HCT116 (cell line): ENCODE data around the gene POLR1A. TPM values are rescaled to one million over a fixed set of nuclear protein-coding genes. Genes with fewer than 3 reads are reported as not detected.

Source experiments
- ATAC-seq: fragments of 200-7000 bp; cut with Tn5 transposase; 2 replicates; pipeline ENCODE4 v1.9.1; 2020; ENCODE audit warnings: mild to moderate bottlenecking, moderate library complexity
- BruUV-seq: library from RNA; stranded (reverse); fragments of 400-500 nt; replicated peaks from 2 replicates; lab custom pipeline; 2021; lab: Mats Ljungman, UMichigan
- CTCF ChIA-PET: fragments of 300-600 bp; sonication (Branson Sonifier 250); formaldehyde crosslinking; loops from one replicate; lab custom pipeline; 2021; ENCODE audit warnings: antibody characterized with exemption; lab: Charles Lee
- POLR2A ChIA-PET: fragments of 300-600, 350-600 bp; sonication (Branson Sonifier 250); formaldehyde crosslinking; loops from one replicate; lab custom pipeline; 2021; ENCODE audit warnings: antibody characterized with exemption; lab: Charles Lee
- RAD21 ChIA-PET, 2 experiments: fragments of 300-600 bp; sonication (Branson Sonifier 250); formaldehyde crosslinking; loops; one replicate each; lab custom pipeline; 2023; ENCODE audit warnings: low total read pairs in 2 of 2; ENCODE audit not compliant: uncharacterized antibody in 2 of 2, unreplicated experiment in 2 of 2, low non-redundant PET in 1 of 2; lab: Charles Lee
- DNase-seq: peaks from one replicate; pipeline ENCODE4 v3.0.0-alpha.2; 2010; ENCODE audit warnings: low read depth, low spot score
- H2AFZ ChIP-seq: fragments of 200-600 bp; shearing (Covaris generic), sonication (generic); 2 replicates; pipeline ENCODE4 v1.6.1; 2017; ENCODE audit warnings: low read depth, mixed run types, mixed read lengths, antibody characterized with exemption, low read length; ENCODE audit not compliant: poor library complexity, severe bottlenecking
- H3K27ac ChIP-seq: 2 replicates; pipeline ENCODE4 v1.5.1; 2012; ENCODE audit warnings: low read depth, low read length
- H3K27me3 ChIP-seq: fragments of 200-600 bp; sonication (generic); 2 replicates; pipeline ENCODE4 v1.6.1; 2016; ENCODE audit warnings: mixed run types, low read length, mixed read lengths; ENCODE audit not compliant: insufficient read depth
- H3K36me3 ChIP-seq, 2 experiments: fragments of 200-500 bp in 1 of 2; fragments of 200-600 bp in 1 of 2; sonication (Bioruptor generic) in 1 of 2; sonication (generic) in 1 of 2; 2 replicates each; pipeline versions ENCODE4 v1.5.1 to v1.6.1; 2014 to 2016; ENCODE audit warnings: low read length in 2 of 2, inconsistent platforms in 1 of 2, mixed read lengths in 1 of 2, mixed run types in 1 of 2; ENCODE audit not compliant: insufficient read depth in 2 of 2, control insufficient read depth in 1 of 2
- H3K4me1 ChIP-seq, 2 experiments: fragments of 200-600 bp in 1 of 2; sonication (generic) in 1 of 2; 2 replicates each; pipeline versions ENCODE4 v1.5.1 to v1.6.1; 2012 to 2017; ENCODE audit warnings: low read length in 2 of 2, inconsistent platforms in 1 of 2, mild to moderate bottlenecking in 1 of 2, mixed read lengths in 1 of 2, mixed run types in 1 of 2, moderate library complexity in 1 of 2; ENCODE audit not compliant: insufficient read depth in 2 of 2, control insufficient read depth in 1 of 2
- H3K4me2 ChIP-seq: fragments of 200-600 bp; sonication (generic); 2 replicates; pipeline ENCODE4 v1.6.1; 2017; ENCODE audit warnings: mixed run types, low read length, mixed read lengths
- H3K4me3 ChIP-seq, 2 experiments: fragments of 200-600 bp in 1 of 2; sonication (generic) in 1 of 2; replicated peaks in 1 of 2; 2 replicates each; pipeline ENCODE4 v1.5.1; 2011 to 2016; ENCODE audit warnings: low read length in 2 of 2, control low read depth in 1 of 2, low read depth in 1 of 2, mild to moderate bottlenecking in 1 of 2, mixed read lengths in 1 of 2, mixed run types in 1 of 2
- H3K79me2 ChIP-seq: fragments of 200-600 bp; sonication (generic); 2 replicates; pipeline ENCODE4 v1.6.1; 2017; ENCODE audit warnings: mild to moderate bottlenecking, mixed run types, low read length, moderate library complexity, mixed read lengths; ENCODE audit not compliant: insufficient read depth
- H3K9ac ChIP-seq: fragments of 200-600 bp; sonication (generic); 2 replicates; pipeline ENCODE4 v1.6.1; 2016; ENCODE audit warnings: low read length, mixed read lengths
- H3K9me2 ChIP-seq: fragments of 200-600 bp; sonication (generic), shearing (Covaris generic); 2 replicates; pipeline ENCODE4 v1.6.1; 2017; ENCODE audit warnings: mixed run types, mild to moderate bottlenecking, moderate library complexity; ENCODE audit not compliant: insufficient read depth
- H3K9me3 ChIP-seq, 2 experiments: fragments of 200-500 bp in 1 of 2; fragments of 200-600 bp in 1 of 2; sonication (Bioruptor generic) in 1 of 2; sonication (generic) in 1 of 2; 2 replicates each; pipeline ENCODE4 v1.6.1; 2014 to 2017; ENCODE audit warnings: low read length in 2 of 2, mixed read lengths in 2 of 2, inconsistent platforms in 1 of 2, low read depth in 1 of 2, mild to moderate bottlenecking in 1 of 2, mixed run types in 1 of 2, moderate library complexity in 1 of 2; ENCODE audit not compliant: control insufficient read depth in 1 of 2, insufficient read depth in 1 of 2
- H4K20me1 ChIP-seq: fragments of 200-600 bp; sonication (generic), shearing (Covaris generic); 2 replicates; pipeline ENCODE4 v1.6.1; 2017; ENCODE audit warnings: mixed run types, mild to moderate bottlenecking, moderate library complexity; ENCODE audit not compliant: insufficient read depth
- CEBPB ChIP-seq: IDR thresholded peaks from 2 replicates; pipeline ENCODE4 v1.6.1; 2012; ENCODE audit warnings: low read depth
- EGR1 ChIP-seq: IDR thresholded peaks from 2 replicates; pipeline ENCODE4 v1.6.1; 2012; ENCODE audit warnings: low read depth
- ELF1 ChIP-seq: IDR thresholded peaks from 2 replicates; pipeline ENCODE4 v1.6.1; 2012; ENCODE audit warnings: low read depth, borderline replicate concordance
- EZH2 ChIP-seq: fragments of 200-600 bp; sonication (generic); IDR thresholded peaks from 2 replicates; pipeline ENCODE4 v1.6.1; 2017; ENCODE audit warnings: antibody characterized with exemption, mixed run types
- POLR2A ChIP-seq: IDR thresholded peaks from 2 replicates; pipeline ENCODE4 v1.7.0; 2011; ENCODE audit warnings: borderline replicate concordance; ENCODE audit not compliant: insufficient read depth, insufficient read length; ENCODE audit errors: extremely low read depth
- RAD21 ChIP-seq: IDR thresholded peaks from 2 replicates; pipeline ENCODE4 v1.6.1; 2012; ENCODE audit warnings: low read depth, mild to moderate bottlenecking
- TCF7L2 ChIP-seq: IDR thresholded peaks from 2 replicates; pipeline ENCODE4 v1.7.0; 2011; ENCODE audit warnings: borderline replicate concordance, inconsistent platforms; ENCODE audit not compliant: insufficient read depth, insufficient read length; ENCODE audit errors: extremely low read depth
- YY1 ChIP-seq: IDR thresholded peaks from 2 replicates; pipeline ENCODE4 v1.6.1; 2011; ENCODE audit warnings: low read length, low read depth, moderate library complexity, mild to moderate bottlenecking; ENCODE audit not compliant: insufficient replicate concordance; ENCODE audit errors: extremely low read depth
- intact Hi-C: fragments of 100-400 bp; cut with micrococcal nuclease; formaldehyde crosslinking; loops from 2 replicates; pipeline ENCODE4 v1.10.0; 2022
- total RNA-seq: library from RNA; stranded (reverse); gene quantifications from one replicate; pipeline ENCODE4 v1.2.1, GENCODE V29; 2021; ENCODE audit not compliant: unreplicated experiment
- TF ChIP-seq, protein P1 (sequence below): IDR thresholded peaks from 2 replicates; pipeline ENCODE4 v1.6.1; 2011; ENCODE audit warnings: mild to moderate bottlenecking, low read length, moderate library complexity; ENCODE audit not compliant: insufficient replicate concordance; ENCODE audit errors: extremely low read depth
- TF ChIP-seq, protein P2 (sequence below): IDR thresholded peaks from 2 replicates; pipeline ENCODE4 v1.6.1; 2012

The POLR1A gene
- total RNA-seq, 1 experiment from 2014 or later, result 46.6 TPM

DNA sequence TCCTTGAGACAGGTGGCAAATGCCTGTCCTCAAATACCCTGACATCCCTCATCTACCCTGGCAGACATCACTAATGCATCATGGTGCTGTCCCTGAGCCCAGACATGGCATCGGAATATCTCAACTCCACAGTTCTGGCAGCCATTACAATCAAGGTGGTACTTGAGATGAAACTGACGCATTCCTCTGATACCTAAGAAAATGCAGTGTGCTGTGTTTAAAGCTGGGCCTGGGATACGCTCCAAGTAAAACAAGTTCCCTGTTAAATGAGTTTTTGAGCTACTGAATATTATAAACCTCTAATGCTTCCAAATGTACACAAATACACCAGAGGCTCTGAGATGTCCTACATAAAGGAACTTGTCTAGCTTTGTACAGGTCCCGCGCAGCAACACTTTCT lies 29.8 kb downstream of the POLR1A start:
- Histone ChIP-seq H2AFZ (no peak overlapping the region), H3K4me2 (no peak overlapping the region), H3K36me3 (peaks cover 38 to 59% of the 10 kb centered on the region in 2 experiments), H3K9me2 (no peaks in the 10 kb centered on the region), H4K20me1 (no peaks in the 10 kb centered on the region), H3K4me1 (no peaks in the 10 kb centered on the region), H3K9ac (no peak overlapping the region), H3K4me3 (no peak overlapping the region), H3K9me3 (no peaks in the 10 kb centered on the region), H3K27ac (no peak overlapping the region), H3K79me2 (0 out of 2 replicates have a peak, but pooled peaks cover 6% of the 10 kb centered on the region), H3K27me3 (no peaks in the 10 kb centered on the region)
- BruUV-seq, result no TSS peak
- TF ChIP-seq, protein P1, sequence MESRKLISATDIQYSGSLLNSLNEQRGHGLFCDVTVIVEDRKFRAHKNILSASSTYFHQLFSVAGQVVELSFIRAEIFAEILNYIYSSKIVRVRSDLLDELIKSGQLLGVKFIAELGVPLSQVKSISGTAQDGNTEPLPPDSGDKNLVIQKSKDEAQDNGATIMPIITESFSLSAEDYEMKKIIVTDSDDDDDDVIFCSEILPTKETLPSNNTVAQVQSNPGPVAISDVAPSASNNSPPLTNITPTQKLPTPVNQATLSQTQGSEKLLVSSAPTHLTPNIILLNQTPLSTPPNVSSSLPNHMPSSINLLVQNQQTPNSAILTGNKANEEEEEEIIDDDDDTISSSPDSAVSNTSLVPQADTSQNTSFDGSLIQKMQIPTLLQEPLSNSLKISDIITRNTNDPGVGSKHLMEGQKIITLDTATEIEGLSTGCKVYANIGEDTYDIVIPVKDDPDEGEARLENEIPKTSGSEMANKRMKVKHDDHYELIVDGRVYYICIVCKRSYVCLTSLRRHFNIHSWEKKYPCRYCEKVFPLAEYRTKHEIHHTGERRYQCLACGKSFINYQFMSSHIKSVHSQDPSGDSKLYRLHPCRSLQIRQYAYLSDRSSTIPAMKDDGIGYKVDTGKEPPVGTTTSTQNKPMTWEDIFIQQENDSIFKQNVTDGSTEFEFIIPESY, result no peak
- TF ChIP-seq, protein P2, sequence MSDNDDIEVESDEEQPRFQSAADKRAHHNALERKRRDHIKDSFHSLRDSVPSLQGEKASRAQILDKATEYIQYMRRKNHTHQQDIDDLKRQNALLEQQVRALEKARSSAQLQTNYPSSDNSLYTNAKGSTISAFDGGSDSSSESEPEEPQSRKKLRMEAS, result no peak
- no peak for TF ChIP-seq EGR1
- TF ChIP-seq ELF1, result no peak
- TF ChIP-seq EZH2, result no peak
- no peak for TF ChIP-seq RAD21
- TF ChIP-seq POLR2A, result no peak
- no peak for TF ChIP-seq YY1
- TF ChIP-seq CEBPB, result no peak
- TF ChIP-seq TCF7L2, result no peak
- intact Hi-C loops, result no loop called here
- no peak for ATAC-seq
- RAD21 ChIA-PET, result no interaction called here
- CTCF ChIA-PET, result interaction anchor here (1.2 to 1.4 kb wide), 2 partner anchors 187 to 249 kb away, joined by 3 to 5 read pairs; no protein-coding TSS in a partner anchor
- POLR2A ChIA-PET, result no interaction called here
- no peak for DNase-seq
